AG08396 (cell line): Measurements from ENCODE around the gene SLC12A7.
"Not testable (repeated sequence)": the region's sequence is repeated elsewhere in the genome, so short reads cannot be mapped to it uniquely, and the experiment has no call there.

Experiments used
- DNase-seq: peaks from one replicate; pipeline ENCODE4 v3.0.0; 2012; ENCODE audit warnings: low spot score, mixed read lengths

Gene SLC12A7

DNA sequence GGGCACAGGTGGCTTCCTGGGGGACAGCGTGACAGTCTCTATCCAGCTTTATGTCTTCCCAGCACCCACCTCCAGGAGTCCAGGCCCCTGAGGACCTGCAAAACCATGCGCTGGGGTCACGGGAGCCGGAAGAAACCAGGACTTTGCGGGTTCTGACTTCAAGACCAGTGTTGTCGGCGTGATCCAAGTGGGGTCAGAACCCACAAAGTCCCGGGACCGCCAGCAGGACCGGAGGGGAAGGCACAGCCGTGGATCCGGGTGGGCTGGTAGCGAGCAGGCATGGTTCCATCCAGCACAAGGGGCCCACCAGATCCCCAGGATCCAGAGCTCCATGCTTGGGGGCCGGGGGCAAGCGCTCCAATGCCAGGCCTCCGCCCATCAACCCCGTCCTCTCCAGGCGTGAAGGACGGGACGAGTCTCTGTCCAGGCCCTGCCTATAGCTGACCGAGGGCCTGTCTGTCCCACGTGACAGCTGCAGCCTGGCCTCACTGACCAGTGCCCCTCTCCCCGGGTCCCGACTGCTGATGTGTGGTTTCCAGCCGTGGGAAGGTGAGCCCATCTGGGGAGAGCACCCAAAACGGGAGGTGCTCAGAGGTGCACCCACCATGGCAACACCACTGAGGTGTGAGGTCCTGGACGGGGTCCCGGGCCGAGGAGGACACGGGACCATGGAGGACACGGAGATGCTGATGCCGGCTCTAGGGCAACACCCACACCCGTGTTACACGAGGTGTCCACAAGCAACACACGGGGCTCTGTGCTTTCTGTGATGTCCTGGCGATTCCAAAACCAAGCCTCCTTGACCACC is 48.9 kb downstream of the SLC12A7 start:
- DNase-seq, result no peak

DNA sequence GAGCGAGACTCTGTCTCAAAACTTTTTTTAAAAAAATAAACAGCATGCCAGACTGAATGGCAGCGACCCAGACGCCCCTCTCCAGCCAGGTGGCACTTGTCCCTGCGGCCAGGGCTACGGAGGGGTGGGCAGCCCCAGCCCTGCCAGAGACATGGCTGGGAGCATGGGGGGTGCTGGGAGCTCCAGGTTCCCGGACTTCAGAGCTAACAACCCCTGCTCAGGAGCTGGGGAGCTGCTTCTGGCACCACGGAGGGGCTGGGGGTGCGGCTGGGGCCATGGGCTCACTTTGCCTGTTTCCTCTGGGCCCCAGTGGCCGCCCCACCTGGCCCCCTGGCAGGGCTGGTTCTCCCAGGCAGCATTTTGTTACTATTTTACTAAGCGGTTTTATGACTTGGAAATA is 49.9 kb downstream of the SLC12A7 start:
- no peak for DNase-seq

DNA sequence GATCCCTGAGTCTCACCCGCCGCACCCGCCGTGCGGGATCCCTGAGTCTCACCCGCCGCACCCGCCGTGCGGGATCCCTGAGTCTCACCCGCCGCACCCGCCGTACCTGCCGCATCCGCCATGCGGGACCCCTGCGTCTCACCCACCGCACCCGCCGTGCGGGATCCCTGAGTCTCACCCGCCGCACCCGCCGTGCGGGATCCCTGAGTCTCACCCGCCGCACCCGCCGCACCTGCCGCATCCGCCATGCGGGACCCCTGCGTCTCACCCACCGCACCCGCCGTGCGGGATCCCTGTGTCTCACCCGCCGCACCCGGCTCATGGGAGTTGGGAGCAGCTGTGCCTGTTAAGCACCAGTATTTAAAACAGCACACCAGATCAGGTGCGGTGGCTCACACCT is 50.6 kb downstream of the SLC12A7 start:
- DNase-seq, result not testable (repeated sequence)

DNA sequence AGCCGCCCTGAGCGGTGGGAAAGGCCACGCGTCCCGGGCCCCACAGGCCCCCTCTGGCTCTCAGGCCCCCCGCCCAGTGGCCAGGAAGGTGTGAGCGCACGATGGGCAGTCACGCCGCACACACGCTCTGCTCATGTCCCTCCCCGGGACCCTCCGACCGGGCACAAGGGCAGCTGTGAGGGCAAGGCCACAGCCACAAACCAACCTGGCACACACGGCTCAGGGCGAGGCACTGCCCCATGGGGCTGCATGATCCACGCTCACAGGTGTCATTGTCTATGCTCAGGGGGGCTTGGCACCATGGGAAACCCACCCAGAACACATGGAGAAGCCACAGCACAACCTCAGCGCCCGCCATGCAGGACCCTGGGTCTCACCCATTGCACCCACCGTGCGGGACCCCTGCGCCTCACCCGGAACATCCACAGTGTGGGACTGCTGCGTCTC is 51.3 kb downstream of the SLC12A7 start:
- DNase-seq, result no peak

GRCh38 chr5:1059884-1060263 is 52.0 kb downstream of the SLC12A7 start:
- no peak for DNase-seq

GRCh38 chr5:1058988-1059883 is 52.6 kb downstream of the SLC12A7 start:
- DNase-seq, result no peak

GRCh38 chr5:1058083-1058945 is 53.5 kb downstream of the SLC12A7 start:
- no peak for DNase-seq

- no peak for DNase-seq
Observed at GRCh38 chr5:1057485-1058082, 54.3 kb downstream of the SLC12A7 start.

GRCh38 chr5:1056611-1057484 is 55.0 kb downstream of the SLC12A7 start:
- DNase-seq, result no peak

DNA sequence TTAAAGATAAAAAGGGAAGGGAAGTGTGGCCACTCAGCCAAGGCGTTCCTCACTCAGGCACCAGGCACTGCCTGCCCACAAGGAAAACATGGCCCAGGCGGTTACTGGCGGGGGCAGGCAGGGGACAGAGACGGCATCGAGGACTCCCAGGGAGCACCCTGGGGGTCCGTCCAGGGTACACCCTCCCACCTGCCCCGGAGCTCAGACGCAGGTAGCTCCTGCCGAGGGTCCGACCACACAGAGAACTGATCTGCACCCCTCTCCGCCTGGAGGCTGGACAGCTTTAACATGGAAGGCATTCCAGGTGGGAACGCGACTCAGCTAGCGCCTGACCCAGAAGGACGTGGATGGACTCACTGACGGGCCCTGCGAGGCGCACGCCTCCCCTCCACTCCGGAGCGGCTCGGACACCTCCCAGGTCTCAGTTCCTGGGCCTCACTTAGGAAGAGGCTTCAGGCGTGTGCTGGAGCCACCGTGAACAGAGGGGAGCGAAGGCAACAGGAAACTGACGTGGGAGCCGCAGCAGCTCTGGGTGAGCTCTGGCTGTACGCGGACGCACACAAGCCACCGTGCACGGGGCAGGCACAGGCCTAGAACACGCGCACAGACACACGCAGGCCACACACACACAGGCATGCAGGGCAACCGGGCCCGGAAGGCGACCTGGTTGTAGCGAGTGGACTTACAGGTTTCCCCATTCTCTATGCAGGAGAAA is 55.8 kb downstream of the SLC12A7 start:
- DNase-seq, result no peak

DNA sequence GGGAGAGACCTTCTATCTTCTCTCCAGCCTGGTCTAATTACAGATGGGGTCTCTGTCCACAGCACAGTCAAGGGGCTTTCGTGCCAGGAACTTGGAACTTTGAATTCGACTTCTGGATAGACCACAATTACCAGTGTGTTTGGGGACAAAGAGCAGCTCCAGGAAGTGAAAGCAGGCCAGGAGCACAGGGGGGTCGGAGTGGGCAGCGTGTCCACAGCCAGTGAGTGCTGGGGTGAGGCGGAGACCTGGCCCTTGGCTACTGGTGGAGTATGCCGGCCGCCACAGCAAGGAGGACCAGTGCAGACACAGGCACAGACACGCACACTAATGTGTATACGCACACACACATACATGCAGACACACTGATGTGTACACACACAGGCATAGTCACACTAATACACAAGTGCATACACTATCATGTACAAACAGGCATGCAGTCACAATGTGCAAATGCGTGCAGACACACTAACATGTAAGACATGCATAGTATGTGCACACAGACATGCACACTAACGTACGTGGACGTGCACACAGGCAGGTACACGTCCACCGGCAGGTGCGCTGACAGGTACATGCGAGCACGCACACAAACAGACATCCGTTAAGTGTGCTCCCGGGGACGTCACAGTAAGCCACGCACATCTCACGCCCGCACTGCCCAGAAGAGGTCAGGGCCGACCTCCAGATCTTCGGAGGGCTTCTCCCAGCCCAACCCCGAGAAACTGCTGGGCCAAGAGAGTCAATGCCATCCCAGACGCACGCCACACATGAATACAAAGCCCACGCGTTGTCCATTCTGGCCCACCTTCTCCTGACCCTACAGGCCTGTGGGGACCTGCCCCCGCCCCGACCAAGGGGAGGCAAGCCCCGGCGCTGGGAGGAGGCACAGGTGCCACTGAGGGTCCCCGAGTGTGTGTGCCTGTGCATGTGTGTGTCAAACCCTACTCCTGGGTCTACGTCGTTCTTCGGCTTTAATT is 56.8 kb downstream of the SLC12A7 start:
- DNase-seq, result no peak

DNA sequence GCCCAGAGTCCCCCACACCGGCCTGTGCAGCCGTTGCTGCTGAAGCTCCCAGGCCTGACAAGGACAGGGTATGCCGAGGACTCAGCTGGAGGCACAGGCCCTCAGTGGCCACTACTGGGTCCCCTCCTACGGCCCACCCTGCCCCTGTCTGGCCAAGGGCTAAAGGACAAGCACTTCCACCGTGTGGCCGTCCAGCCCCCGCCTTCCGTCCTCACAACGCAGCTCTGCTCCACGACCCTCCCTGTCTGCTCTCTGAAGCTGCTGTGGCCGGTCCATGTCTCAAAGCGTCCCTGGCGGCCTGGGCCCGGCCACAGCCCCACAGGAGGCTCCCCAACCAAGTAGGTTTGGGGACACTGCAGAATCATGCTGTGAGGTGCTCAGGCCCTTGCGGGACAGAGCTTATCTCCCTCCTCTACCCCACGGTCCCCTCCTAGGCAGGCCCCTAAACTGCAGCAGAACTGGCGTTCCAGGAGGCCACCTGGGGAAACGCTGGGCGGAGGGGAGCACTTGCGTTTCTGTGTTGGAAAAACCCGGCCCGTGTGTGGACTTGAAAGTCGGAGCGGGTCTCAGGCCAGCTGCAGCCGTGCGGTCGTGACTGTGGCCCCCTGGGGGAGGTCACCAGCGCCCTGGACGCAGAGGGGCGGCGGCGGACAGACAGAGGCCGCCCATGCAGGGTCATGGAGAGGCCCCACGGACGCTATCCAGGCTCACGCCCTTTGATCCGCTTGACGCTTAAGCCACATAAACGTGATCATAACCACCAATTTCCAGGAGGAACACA is 57.7 kb downstream of the SLC12A7 start:
- no peak for DNase-seq

DNA sequence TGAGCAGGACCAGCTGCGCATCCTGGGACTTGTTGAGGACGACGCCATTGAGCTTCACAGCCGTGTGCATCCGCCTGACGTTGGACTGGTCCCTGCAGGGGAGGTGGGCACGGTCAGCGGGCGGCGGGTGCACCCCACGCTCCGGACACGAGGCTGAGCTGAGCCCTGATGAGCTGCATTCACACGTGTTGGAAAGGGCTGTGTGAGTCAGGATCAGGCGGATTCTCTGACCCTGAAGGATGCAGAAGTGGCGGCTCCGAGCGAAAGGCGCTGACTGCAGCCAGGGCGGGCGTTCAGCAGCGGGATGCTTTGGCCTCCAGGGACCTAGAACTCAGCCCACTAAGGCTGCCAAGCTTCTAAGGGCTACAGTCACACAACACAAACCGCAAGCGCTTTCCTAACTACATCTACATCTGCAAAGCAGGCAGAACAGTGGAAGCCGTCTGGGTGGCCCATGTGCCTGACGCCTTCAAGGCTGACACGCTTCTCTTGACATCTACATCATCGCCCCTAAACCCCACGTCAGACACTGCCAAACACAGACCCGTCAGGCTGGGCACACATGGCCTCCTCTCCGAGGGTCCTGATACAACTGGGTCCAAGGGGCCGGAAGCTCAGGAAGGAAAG is 58.4 kb downstream of the SLC12A7 start:
- DNase-seq, result no peak

GRCh38 chr5:1052641-1053390 is 59.0 kb downstream of the SLC12A7 start:
- no peak for DNase-seq

DNA sequence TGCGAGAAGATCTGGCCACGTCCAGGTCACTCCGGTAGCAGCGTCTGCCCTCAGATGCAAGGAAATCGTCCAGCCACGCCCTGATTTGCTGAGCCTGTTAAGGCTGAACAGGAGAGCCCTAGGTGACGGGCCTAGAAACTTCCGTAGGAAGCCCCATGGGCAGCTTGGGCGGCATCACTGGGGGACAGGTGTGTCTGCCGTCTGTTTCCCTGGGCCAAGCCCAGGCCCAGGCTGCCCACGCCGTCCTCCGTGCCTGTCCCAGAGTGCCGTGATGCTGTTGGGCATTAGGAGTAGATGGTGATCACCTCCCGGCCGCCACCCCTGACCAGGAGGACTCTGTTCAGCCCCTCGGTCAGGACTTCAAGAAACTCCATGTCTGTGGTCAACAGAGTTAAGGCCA is 59.8 kb downstream of the SLC12A7 start:
- DNase-seq, result no peak

DNA sequence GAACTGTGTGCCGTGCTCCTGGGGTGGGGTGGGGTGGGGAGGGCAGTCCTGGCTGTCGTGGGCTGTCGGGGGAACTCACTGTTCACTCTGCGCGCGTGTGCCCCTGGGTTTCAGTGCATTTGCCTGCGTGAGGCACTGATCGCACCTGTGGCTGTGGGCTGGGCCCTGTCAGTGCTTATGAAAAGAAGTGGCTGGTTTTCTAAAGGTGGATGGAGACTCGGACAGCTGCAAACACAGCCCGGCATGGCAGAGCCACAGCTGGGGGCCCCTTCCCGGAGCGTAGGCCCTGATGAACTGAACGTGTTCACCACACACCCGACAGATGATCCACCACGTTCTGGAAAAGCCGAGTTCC is 60.5 kb downstream of the SLC12A7 start:
- no peak for DNase-seq
